DOHH2 (cell line): ENCODE results near the gene CAB39L.

Experiments used
- H3F3A ChIP-seq: fragments of 200-600 bp; sonication (generic), shearing (Covaris generic); 2 replicates; pipeline ENCODE4 v1.6.0; 2016; ENCODE audit warnings: antibody characterized with exemption, mild to moderate bottlenecking; ENCODE audit not compliant: control insufficient read depth, insufficient read depth
- H3K27ac ChIP-seq: fragments of 200-600 bp; sonication (generic); 2 replicates; pipeline ENCODE4 v1.5.1; 2014; ENCODE audit warnings: low read depth, mild to moderate bottlenecking, low read length, moderate library complexity
- H3K27me3 ChIP-seq: fragments of 200-600 bp; sonication (generic); 2 replicates; pipeline ENCODE4 v1.6.1; 2014; ENCODE audit warnings: mild to moderate bottlenecking, low read length, mixed read lengths; ENCODE audit not compliant: control insufficient read depth
- H3K36me3 ChIP-seq: fragments of 200-600 bp; sonication (generic); 2 replicates; pipeline ENCODE4 v1.6.1; 2014; ENCODE audit warnings: mild to moderate bottlenecking, low read length, moderate library complexity, mixed read lengths; ENCODE audit not compliant: control insufficient read depth
- H3K4me1 ChIP-seq: fragments of 200-600 bp; sonication (generic); 2 replicates; pipeline ENCODE4 v1.6.1; 2014; ENCODE audit warnings: mild to moderate bottlenecking, low read length, mixed read lengths; ENCODE audit not compliant: control insufficient read depth
- H3K4me2 ChIP-seq: fragments of 200-600 bp; sonication (generic); 2 replicates; pipeline ENCODE4 v1.6.0; 2014; ENCODE audit warnings: mild to moderate bottlenecking, low read length, moderate library complexity
- H3K4me3 ChIP-seq: fragments of 200-600 bp; sonication (generic); 2 replicates; pipeline ENCODE4 v1.5.1; 2014; ENCODE audit warnings: mild to moderate bottlenecking, low read length, mixed read lengths
- H3K79me2 ChIP-seq: fragments of 200-600 bp; sonication (generic); 2 replicates; pipeline ENCODE4 v1.6.1; 2014; ENCODE audit warnings: mild to moderate bottlenecking, low read length, mixed read lengths; ENCODE audit not compliant: control insufficient read depth
- H3K9me2 ChIP-seq: fragments of 200-600 bp; sonication (generic); replicated peaks from 2 replicates; pipeline ENCODE4 v1.6.1; 2014; ENCODE audit warnings: mild to moderate bottlenecking, low read length, mixed read lengths; ENCODE audit not compliant: control insufficient read depth
- H3K9me3 ChIP-seq: fragments of 200-600 bp; sonication (generic); 2 replicates; pipeline ENCODE4 v1.6.1; 2014; ENCODE audit warnings: antibody characterized with exemption, low read length, mixed read lengths; ENCODE audit not compliant: control insufficient read depth, insufficient read depth
- H4K20me1 ChIP-seq: fragments of 200-600 bp; sonication (generic); 2 replicates; pipeline ENCODE4 v1.6.0; 2014; ENCODE audit warnings: low read depth, mild to moderate bottlenecking, antibody characterized with exemption, low read length, moderate library complexity; ENCODE audit not compliant: control insufficient read depth, insufficient read depth
- EZH2phosphoT487 ChIP-seq: fragments of 200-600 bp; sonication (generic); IDR thresholded peaks from 2 replicates; pipeline ENCODE4 v1.6.1; 2017; ENCODE audit warnings: borderline replicate concordance, mild to moderate bottlenecking, antibody characterized with exemption, low read length, moderate library complexity, mixed read lengths
- TF ChIP-seq, protein P1 (sequence below): fragments of 200-600 bp; sonication (generic); IDR thresholded peaks from one replicate; pipeline ENCODE4 v1.5.1; 2014; ENCODE audit warnings: antibody characterized with exemption, mild to moderate bottlenecking, low read depth, low read length; ENCODE audit not compliant: poor library complexity, severe bottlenecking

The CAB39L gene

DNA sequence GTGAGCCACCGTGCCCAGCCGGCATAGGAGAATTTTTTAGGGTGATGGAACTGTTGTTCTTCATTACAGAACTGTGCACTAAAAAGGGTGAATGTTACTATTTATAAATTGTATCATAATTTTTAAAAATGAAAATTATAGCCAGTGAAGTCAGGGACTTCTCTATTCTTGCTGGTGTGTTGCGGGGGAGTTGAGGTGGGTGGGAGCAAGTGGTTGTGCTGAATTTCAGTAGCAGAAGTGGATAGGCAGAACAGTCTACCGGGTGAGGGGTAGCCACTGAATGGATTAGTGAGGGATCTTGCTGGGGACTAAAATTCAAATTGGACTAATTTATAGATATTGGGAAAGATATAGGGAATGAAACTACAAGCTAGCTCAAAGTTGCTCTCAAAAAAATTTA lies 74.0 kb downstream of the CAB39L start:
- H3K27me3 ChIP-seq, result no peaks in the 10 kb centered on the region
- H3K27ac ChIP-seq, result no peak overlapping the region
- no peaks in the 10 kb centered on the region for H3K9me2 ChIP-seq
- no peaks in the 10 kb centered on the region for H3K79me2 ChIP-seq
- H3K4me2 ChIP-seq, result no peak overlapping the region
- no peak overlapping the region for H3K4me3 ChIP-seq
- peaks cover 4% of the 10 kb centered on the region for H3K36me3 ChIP-seq
- peaks cover 18% of the 10 kb centered on the region for H3F3A ChIP-seq
- no peaks in the 10 kb centered on the region for H4K20me1 ChIP-seq
- no peaks in the 10 kb centered on the region for H3K9me3 ChIP-seq
- H3K4me1 ChIP-seq, result peaks cover 75% of the 10 kb centered on the region
- TF ChIP-seq, protein P1, sequence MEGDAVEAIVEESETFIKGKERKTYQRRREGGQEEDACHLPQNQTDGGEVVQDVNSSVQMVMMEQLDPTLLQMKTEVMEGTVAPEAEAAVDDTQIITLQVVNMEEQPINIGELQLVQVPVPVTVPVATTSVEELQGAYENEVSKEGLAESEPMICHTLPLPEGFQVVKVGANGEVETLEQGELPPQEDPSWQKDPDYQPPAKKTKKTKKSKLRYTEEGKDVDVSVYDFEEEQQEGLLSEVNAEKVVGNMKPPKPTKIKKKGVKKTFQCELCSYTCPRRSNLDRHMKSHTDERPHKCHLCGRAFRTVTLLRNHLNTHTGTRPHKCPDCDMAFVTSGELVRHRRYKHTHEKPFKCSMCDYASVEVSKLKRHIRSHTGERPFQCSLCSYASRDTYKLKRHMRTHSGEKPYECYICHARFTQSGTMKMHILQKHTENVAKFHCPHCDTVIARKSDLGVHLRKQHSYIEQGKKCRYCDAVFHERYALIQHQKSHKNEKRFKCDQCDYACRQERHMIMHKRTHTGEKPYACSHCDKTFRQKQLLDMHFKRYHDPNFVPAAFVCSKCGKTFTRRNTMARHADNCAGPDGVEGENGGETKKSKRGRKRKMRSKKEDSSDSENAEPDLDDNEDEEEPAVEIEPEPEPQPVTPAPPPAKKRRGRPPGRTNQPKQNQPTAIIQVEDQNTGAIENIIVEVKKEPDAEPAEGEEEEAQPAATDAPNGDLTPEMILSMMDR, result no peak
- no peak for TF ChIP-seq EZH2phosphoT487

GRCh38 chr13:49368688-49369087 lies 75.2 kb downstream of the CAB39L start:
- peaks cover 63% of the 10 kb centered on the region for H3K4me1 ChIP-seq
- H3K4me3 ChIP-seq, result no peak overlapping the region
- H3K9me3 ChIP-seq, result peaks cover 3% of the 10 kb centered on the region; the same call in 1 of the 2 replicates
- H3K27me3 ChIP-seq, result no peaks in the 10 kb centered on the region
- TF ChIP-seq, protein P1, result no peak
- no peak for TF ChIP-seq EZH2phosphoT487
- peaks cover 12% of the 10 kb centered on the region for H3F3A ChIP-seq
- H4K20me1 ChIP-seq, result no peaks in the 10 kb centered on the region
- peaks cover 4% of the 10 kb centered on the region for H3K36me3 ChIP-seq
- peak overlapping the region; percentile 20; the same call in 1 of the 2 replicates for H3K4me2 ChIP-seq
- no peaks in the 10 kb centered on the region for H3K79me2 ChIP-seq
- H3K9me2 ChIP-seq, result no peaks in the 10 kb centered on the region
- H3K27ac ChIP-seq, result 0 out of 2 replicates have a peak overlapping the region, but pooled peaks have one; percentile 3

- Histone ChIP-seq H3K9me3 (peaks cover 3% of the 10 kb centered on the region; the same call in 1 of the 2 replicates), H3K36me3 (peaks cover 4% of the 10 kb centered on the region), H3K4me1 (peaks cover 55% of the 10 kb centered on the region), H3F3A (peaks cover 12% of the 10 kb centered on the region), H3K4me3 (no peak overlapping the region), H3K27ac (no peak overlapping the region), H4K20me1 (no peaks in the 10 kb centered on the region), H3K79me2 (no peaks in the 10 kb centered on the region), H3K9me2 (no peaks in the 10 kb centered on the region), H3K27me3 (no peaks in the 10 kb centered on the region), H3K4me2 (no peak overlapping the region)
- TF ChIP-seq, protein P1, result no peak
- TF ChIP-seq EZH2phosphoT487, result no peak
Observed at GRCh38 chr13:49367640-49368422, 76.0 kb downstream of the CAB39L start.
